SK-N-SH (cell line): Measurements from ENCODE around the gene IL31RA. TPM values are rescaled to one million over a fixed set of nuclear protein-coding genes. Genes with fewer than 3 reads are reported as not detected.

ENCODE experiments used
- CTCF ChIA-PET: fragments of 300-600, 350-600 bp; formaldehyde crosslinking; extraction: SDS; loops from one replicate; lab custom pipeline; 2021; lab: Yijun Ruan, JAX
- POLR2A ChIA-PET: fragments of 350-600 bp; sonication (Branson Sonifier 250); formaldehyde crosslinking; extraction: SDS; loops from one replicate; lab custom pipeline; 2020; ENCODE audit warnings: antibody characterized with exemption, inconsistent platforms; lab: Yijun Ruan, JAX
- DNase-seq: peaks from one replicate; pipeline ENCODE4 v3.0.0; 2012
- H2AFZ ChIP-seq: fragments of 200-600 bp; sonication (generic); 2 replicates; pipeline ENCODE4 v1.8.1; 2016; ENCODE audit warnings: antibody characterized with exemption, mild to moderate bottlenecking, low read depth
- H3F3A ChIP-seq: fragments of 200-600 bp; sonication (generic); replicated peaks from 2 replicates; pipeline ENCODE3; 2016; ENCODE audit warnings: antibody characterized with exemption, mild to moderate bottlenecking; ENCODE audit not compliant: insufficient read depth
- H3K27ac ChIP-seq, 2 experiments: fragments of 200-500 bp in 1 of 2; fragments of 200-600 bp in 1 of 2; sonication (Bioruptor generic) in 1 of 2; sonication (generic), shearing (Covaris generic) in 1 of 2; 2 replicates each; pipeline versions ENCODE4 v1.5.1 to v1.6.1; 2014 to 2016; ENCODE audit warnings: low read depth in 2 of 2, inconsistent platforms in 1 of 2, low read length in 1 of 2, mild to moderate bottlenecking in 1 of 2, mixed read lengths in 1 of 2
- H3K27me3 ChIP-seq: fragments of 200-600 bp; sonication (generic), shearing (Covaris generic); 2 replicates; pipeline ENCODE4 v1.6.1; 2016; ENCODE audit warnings: mixed run types; ENCODE audit not compliant: insufficient read depth
- H3K36me3 ChIP-seq, 2 experiments: fragments of 200-500 bp in 1 of 2; fragments of 200-600 bp in 1 of 2; sonication (Bioruptor generic) in 1 of 2; sonication (generic) in 1 of 2; replicated peaks in 1 of 2; 2 replicates each; pipeline versions ENCODE3 to v1.5.1; 2014 to 2016; ENCODE audit warnings: low read length in 1 of 2, mild to moderate bottlenecking in 1 of 2; ENCODE audit not compliant: insufficient read depth in 2 of 2, control insufficient read depth in 1 of 2
- H3K4me1 ChIP-seq, 2 experiments: fragments of 200-500 bp in 1 of 2; fragments of 200-600 bp in 1 of 2; sonication (Bioruptor generic) in 1 of 2; sonication (generic), shearing (Covaris generic) in 1 of 2; 2 replicates each; pipeline versions ENCODE4 v1.5.1 to v1.6.1; 2014 to 2016; ENCODE audit warnings: low read depth in 1 of 2, low read length in 1 of 2, mixed run types in 1 of 2; ENCODE audit not compliant: insufficient read depth in 2 of 2, control insufficient read depth in 1 of 2
- H3K4me2 ChIP-seq: fragments of 200-600 bp; sonication (generic), shearing (Covaris generic); 2 replicates; pipeline ENCODE4 v1.6.1; 2017; ENCODE audit warnings: mixed run types
- H3K4me3 ChIP-seq, 2 experiments: fragments of 200-500 bp in 1 of 2; fragments of 200-600 bp in 1 of 2; sonication (Bioruptor generic) in 1 of 2; sonication (generic), shearing (Covaris generic) in 1 of 2; 2 replicates each; pipeline versions ENCODE4 v1.5.1 to v1.8.1; 2014 to 2016; ENCODE audit warnings: low read depth in 2 of 2, inconsistent platforms in 1 of 2, low read length in 1 of 2, mild to moderate bottlenecking in 1 of 2, mixed read lengths in 1 of 2, moderate library complexity in 1 of 2
- H3K79me2 ChIP-seq: fragments of 200-600 bp; sonication (generic); 2 replicates; pipeline ENCODE4 v1.8.1; 2017; ENCODE audit warnings: mild to moderate bottlenecking; ENCODE audit not compliant: insufficient read depth
- H3K9ac ChIP-seq: fragments of 200-600 bp; sonication (generic); 2 replicates; pipeline ENCODE4 v1.6.1; 2017; ENCODE audit warnings: mixed run types
- H3K9me2 ChIP-seq: fragments of 200-600 bp; sonication (generic); 2 replicates; pipeline ENCODE4 v1.6.1; 2017; ENCODE audit warnings: mixed run types
- H3K9me3 ChIP-seq: fragments of 200-600 bp; sonication (generic); 2 replicates; pipeline ENCODE4 v1.6.1; 2017; ENCODE audit warnings: mixed run types, mild to moderate bottlenecking, moderate library complexity
- H4K20me1 ChIP-seq: fragments of 200-600 bp; sonication (generic); 2 replicates; pipeline ENCODE4 v1.6.1; 2017; ENCODE audit warnings: mild to moderate bottlenecking, mixed run types; ENCODE audit not compliant: insufficient read depth
- ELF1 ChIP-seq: IDR thresholded peaks from 2 replicates; pipeline ENCODE4 v1.4.0; 2012
- FOXJ3 ChIP-seq: sonication (generic); formaldehyde crosslinking; IDR thresholded peaks from 2 replicates; pipeline ENCODE4 v1.5.1; 2020; ENCODE audit warnings: mild to moderate bottlenecking, missing genetic modification reagents
- JUND ChIP-seq: IDR thresholded peaks from 2 replicates; pipeline ENCODE4 v1.4.0; 2012
- NFIC ChIP-seq: IDR thresholded peaks from 2 replicates; pipeline ENCODE4 v1.4.0; 2012; ENCODE audit warnings: borderline replicate concordance
- NRF1 ChIP-seq: IDR thresholded peaks from 2 replicates; pipeline ENCODE4 v1.6.1; 2012; ENCODE audit warnings: low read depth, mild to moderate bottlenecking, low read length
- RAD21 ChIP-seq: IDR thresholded peaks from 2 replicates; pipeline ENCODE4 v1.6.1; 2012; ENCODE audit warnings: mild to moderate bottlenecking, low read length
- RCOR1 ChIP-seq: fragments of 150-350 bp; IDR thresholded peaks from 2 replicates; pipeline ENCODE4 v1.6.1; 2017; ENCODE audit warnings: antibody characterized with exemption, low read length
- RXRA ChIP-seq: IDR thresholded peaks from 2 replicates; pipeline ENCODE4 v1.4.0; 2012; ENCODE audit warnings: low read depth, mild to moderate bottlenecking, borderline replicate concordance
- SIN3A ChIP-seq: IDR thresholded peaks from 2 replicates; pipeline ENCODE4 v1.6.1; 2012; ENCODE audit warnings: low read depth, mild to moderate bottlenecking, low read length, moderate library complexity, borderline replicate concordance
- SMC3 ChIP-seq: IDR thresholded peaks from 2 replicates; pipeline ENCODE4 v1.6.1; 2012; ENCODE audit warnings: low read depth, low read length, improper control_type of control experiment
- TCF12 ChIP-seq: IDR thresholded peaks from 2 replicates; pipeline ENCODE4 v1.4.0; 2012
- USF2 ChIP-seq: fragments of 150-350 bp; IDR thresholded peaks from 2 replicates; pipeline ENCODE4 v1.6.1; 2017; ENCODE audit warnings: antibody characterized with exemption, low read length, low read depth, borderline replicate concordance
- YY1 ChIP-seq: IDR thresholded peaks from 2 replicates; pipeline ENCODE4 v1.4.0; 2012; ENCODE audit warnings: low read depth, mild to moderate bottlenecking
- ZBTB33 ChIP-seq: IDR thresholded peaks from 2 replicates; pipeline ENCODE4 v1.4.0; 2012; ENCODE audit warnings: low read depth, borderline replicate concordance
- WGBS: methylation state at CpG from one replicate; pipeline ENCODE4 v1.1.6; 2017; ENCODE audit warnings: low lambda C conversion rate; 5-methylcytosine and 5-hydroxymethylcytosine counted together
- polyA plus RNA-seq, 3 experiments: library from polyadenylated mRNA; depleted of rRNA; stranded (reverse); fragments of >200 nt; gene quantifications; 2 replicates each; pipeline ENCODE4 v1.2.3, GENCODE V29; 2012
- TF ChIP-seq, protein P1 (sequence below): fragments of 200-600 bp; sonication (generic); IDR thresholded peaks from 2 replicates; pipeline ENCODE4 v1.6.1; 2017; ENCODE audit warnings: antibody characterized with exemption, mild to moderate bottlenecking, moderate library complexity
- TF ChIP-seq, protein P2 (sequence below): IDR thresholded peaks from 2 replicates; pipeline ENCODE4 v1.4.0; 2012; ENCODE audit warnings: low read depth

The IL31RA gene
- polyA plus RNA-seq, 1 of the 3 experiments (the other 2 are of a cell fraction) = 0.20 TPM

GRCh38 chr5:55935371-55935770 lies 84.2 kb downstream of the IL31RA start:
- ChIA-PET POLR2A (no interaction called here), CTCF (interaction anchor here (0.7 to 6.9 kb wide), 17 partner anchors 9 to 1224 kb away, joined by 3 to 77 read pairs (median 5); partner anchors contain the start of gene IL31RA)
- no peaks in the 10 kb centered on the region for H4K20me1 ChIP-seq
- 95% methylated on average over 6 of the region's 6 CpGs for WGBS
- H3K79me2 ChIP-seq = no peaks in the 10 kb centered on the region; the same call in 1 of the 2 replicates
- no peak overlapping the region for H2AFZ ChIP-seq
- no peak for DNase-seq
- no peak overlapping the region for H3K9ac ChIP-seq
- peak overlapping the region in 1 of 2 experiments; percentile 16; a peak in 1 of 4 replicates for H3K27ac ChIP-seq
- no peaks in the 10 kb centered on the region; a peak in 1 of 4 replicates for H3K4me1 ChIP-seq
- peaks cover 27 to 28% of the 10 kb centered on the region in 2 experiments for H3K36me3 ChIP-seq
- TF ChIP-seq, protein P1, sequence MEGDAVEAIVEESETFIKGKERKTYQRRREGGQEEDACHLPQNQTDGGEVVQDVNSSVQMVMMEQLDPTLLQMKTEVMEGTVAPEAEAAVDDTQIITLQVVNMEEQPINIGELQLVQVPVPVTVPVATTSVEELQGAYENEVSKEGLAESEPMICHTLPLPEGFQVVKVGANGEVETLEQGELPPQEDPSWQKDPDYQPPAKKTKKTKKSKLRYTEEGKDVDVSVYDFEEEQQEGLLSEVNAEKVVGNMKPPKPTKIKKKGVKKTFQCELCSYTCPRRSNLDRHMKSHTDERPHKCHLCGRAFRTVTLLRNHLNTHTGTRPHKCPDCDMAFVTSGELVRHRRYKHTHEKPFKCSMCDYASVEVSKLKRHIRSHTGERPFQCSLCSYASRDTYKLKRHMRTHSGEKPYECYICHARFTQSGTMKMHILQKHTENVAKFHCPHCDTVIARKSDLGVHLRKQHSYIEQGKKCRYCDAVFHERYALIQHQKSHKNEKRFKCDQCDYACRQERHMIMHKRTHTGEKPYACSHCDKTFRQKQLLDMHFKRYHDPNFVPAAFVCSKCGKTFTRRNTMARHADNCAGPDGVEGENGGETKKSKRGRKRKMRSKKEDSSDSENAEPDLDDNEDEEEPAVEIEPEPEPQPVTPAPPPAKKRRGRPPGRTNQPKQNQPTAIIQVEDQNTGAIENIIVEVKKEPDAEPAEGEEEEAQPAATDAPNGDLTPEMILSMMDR = no peak
- TF ChIP-seq USF2 = no peak
- TF ChIP-seq, protein P2, sequence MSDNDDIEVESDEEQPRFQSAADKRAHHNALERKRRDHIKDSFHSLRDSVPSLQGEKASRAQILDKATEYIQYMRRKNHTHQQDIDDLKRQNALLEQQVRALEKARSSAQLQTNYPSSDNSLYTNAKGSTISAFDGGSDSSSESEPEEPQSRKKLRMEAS = no peak
- TF ChIP-seq ELF1 = no peak
- TF ChIP-seq NFIC = no peak
- no peak for TF ChIP-seq YY1
- no peak for TF ChIP-seq NRF1
- TF ChIP-seq RXRA = no peak
- no peaks in the 10 kb centered on the region for H3K9me2 ChIP-seq
- no peak overlapping the region for H3K4me3 ChIP-seq
- no peaks in the 10 kb centered on the region for H3K27me3 ChIP-seq
- no peaks in the 10 kb centered on the region for H3K9me3 ChIP-seq
- no peak overlapping the region for H3K4me2 ChIP-seq
- peaks cover 15% of the 10 kb centered on the region for H3F3A ChIP-seq

DNA sequence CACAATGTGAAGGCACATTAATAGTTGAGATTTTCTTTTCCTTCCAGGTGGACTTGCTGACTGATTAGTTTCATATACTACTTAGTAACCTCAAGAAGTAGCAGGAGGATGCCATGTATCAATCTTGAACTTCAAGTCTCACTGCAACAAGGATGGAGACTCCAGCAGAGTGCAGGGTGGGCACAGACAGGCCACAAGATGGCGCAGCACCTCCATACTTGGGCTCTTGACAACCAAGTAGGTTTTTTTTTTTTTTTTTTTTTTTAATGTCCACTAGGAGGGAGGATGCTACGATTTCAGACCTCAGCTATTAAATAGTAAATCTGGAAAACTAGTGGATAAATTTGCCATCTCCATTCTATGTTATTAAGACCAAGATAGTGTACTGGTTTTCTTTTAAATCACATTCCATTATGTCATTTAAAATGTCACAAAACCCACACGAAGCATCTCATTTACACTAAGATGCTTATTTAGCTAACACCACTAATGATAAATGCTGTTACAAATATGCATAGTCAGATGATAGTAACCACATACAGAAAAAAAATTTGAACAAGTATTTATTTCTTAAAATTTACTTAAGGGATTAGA lies 85.0 kb downstream of the IL31RA start:
- POLR2A ChIA-PET = interaction anchor here (0.9 kb wide), 1 partner anchor 335 kb away, joined by 3 read pairs; no protein-coding TSS in a partner anchor
- DNase-seq = peak; percentile 78
- CTCF ChIA-PET = interaction anchor here (0.6 to 6.9 kb wide), 35 partner anchors 8 to 1213 kb away, joined by 3 to 77 read pairs (median 4); no protein-coding TSS in a partner anchor
- TF ChIP-seq JUND (no peak), RAD21 (peak; percentile 96), SMC3 (peak; percentile 92), FOXJ3 (CRISPR knock-in tag) (no peak), RCOR1 (0 out of 2 replicates have a peak, but pooled peaks have one; percentile 52), TCF12 (0 out of 2 replicates have a peak, but pooled peaks have one; percentile 2), SIN3A (no peak), ZBTB33 (no peak)
- TF ChIP-seq, protein P1 = peak; percentile 98
- TF ChIP-seq, all 33 proteins: peak for 5
- Histone ChIP-seq H3K4me1 (no peaks in the 10 kb centered on the region; a peak in 1 of 4 replicates), H4K20me1 (no peaks in the 10 kb centered on the region), H3K27ac (peak overlapping the region in 1 of 2 experiments; percentile 16; a peak in 1 of 4 replicates), H3K36me3 (peaks cover 33 to 36% of the 10 kb centered on the region in 2 experiments), H3K9me3 (no peaks in the 10 kb centered on the region), H3K4me3 (no peak overlapping the region), H2AFZ (no peak overlapping the region), H3K9ac (no peak overlapping the region), H3K4me2 (no peak overlapping the region), H3F3A (peaks cover 15% of the 10 kb centered on the region), H3K9me2 (no peaks in the 10 kb centered on the region), H3K79me2 (no peaks in the 10 kb centered on the region; the same call in 1 of the 2 replicates), H3K27me3 (no peaks in the 10 kb centered on the region)
- 33% methylated on average over 3 of the region's 3 CpGs for WGBS
